Measurements from ENCODE around the gene RFX2.

The RFX2 gene

DNA sequence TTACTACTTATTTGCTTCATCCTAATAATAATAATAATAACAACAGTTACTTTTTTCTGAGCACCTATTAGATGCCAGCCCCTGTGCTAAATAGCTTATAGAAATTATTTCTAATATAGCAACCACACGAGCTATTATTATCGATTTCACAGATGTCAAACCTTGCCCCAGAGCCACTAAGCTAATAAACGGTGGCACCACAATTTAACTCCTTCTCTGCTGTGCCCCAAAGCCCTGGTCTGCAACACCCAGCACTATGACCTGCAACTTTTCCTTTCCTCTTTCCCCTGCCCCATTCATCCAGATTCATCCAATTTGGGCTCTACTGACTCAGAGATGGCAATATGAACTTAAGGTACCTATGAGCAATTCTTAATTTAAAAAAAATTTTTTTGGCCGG, 6.4 kb downstream of the RFX2 start:
- DNase-seq (ENCODE audit: low read depth) = no peak

DNA sequence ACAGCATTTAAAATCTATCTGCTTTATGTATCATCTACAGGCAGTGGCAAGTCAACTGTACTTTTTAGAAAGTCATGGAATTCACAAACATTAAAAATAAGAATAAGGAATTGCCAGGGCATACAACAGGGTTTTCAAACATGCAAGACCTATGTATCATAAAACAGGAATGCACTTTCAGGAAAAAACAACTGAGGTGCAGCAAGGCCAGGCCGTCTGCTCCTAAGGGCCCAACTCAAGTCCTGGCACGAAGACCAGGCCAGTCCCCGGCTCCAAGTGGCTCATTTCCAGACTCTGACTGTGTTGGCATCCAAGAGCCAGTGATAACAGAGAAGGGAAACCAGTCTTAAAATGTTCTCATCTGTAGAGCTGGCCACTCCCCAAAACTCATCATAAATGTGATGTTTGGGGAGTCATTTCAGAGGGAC, 7.1 kb downstream of the RFX2 start:
- DNase-seq (ENCODE audit: low read depth) = peak; percentile 72

DNA sequence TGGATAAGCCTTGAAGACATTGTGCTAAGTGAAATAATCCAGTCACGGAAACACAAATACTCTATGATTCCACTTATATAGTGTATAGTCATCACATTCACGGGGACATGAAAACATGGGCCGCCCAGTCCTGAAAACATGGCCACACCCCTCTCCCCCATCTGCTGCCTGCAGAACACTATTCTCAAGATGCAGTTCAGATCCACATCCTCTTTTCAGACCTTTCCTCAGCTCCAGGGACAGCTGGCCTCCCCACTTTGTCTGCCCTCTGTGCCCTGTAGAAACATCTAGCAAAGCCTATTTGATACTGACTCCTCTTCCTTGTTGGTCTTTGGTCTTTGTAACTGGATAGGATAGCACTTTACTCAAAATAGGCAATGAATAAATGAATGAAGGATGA, 8.3 kb downstream of the RFX2 start:
- DNase-seq (ENCODE audit: low read depth) = no peak

DNA sequence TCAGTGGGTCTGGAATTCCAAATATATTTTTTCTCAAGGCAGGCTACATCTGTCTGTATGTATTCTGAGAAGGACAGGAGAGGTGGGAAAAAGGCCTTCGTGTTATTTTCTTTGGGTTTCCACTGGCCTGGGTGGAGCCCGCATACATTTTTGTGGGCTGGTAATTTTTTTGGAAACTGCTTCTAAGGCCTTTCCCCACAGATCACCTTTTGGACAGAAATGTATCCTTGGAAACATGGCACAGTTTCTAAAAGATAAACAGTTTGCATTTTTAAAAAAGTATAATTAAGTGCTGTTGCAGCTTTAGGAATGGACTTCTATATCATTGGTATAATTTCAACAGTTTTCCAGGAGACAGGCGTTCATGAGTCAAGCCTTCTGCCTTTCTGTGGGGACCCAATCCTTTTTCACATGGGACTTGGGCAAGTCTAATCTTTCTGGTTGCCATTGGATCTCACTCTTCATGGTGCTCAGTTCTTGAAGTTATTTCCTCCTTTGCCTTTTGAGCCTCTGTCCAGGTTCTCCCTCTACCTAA, 8.9 kb downstream of the RFX2 start:
- DNase-seq (ENCODE audit: low read depth) = no peak

DNA sequence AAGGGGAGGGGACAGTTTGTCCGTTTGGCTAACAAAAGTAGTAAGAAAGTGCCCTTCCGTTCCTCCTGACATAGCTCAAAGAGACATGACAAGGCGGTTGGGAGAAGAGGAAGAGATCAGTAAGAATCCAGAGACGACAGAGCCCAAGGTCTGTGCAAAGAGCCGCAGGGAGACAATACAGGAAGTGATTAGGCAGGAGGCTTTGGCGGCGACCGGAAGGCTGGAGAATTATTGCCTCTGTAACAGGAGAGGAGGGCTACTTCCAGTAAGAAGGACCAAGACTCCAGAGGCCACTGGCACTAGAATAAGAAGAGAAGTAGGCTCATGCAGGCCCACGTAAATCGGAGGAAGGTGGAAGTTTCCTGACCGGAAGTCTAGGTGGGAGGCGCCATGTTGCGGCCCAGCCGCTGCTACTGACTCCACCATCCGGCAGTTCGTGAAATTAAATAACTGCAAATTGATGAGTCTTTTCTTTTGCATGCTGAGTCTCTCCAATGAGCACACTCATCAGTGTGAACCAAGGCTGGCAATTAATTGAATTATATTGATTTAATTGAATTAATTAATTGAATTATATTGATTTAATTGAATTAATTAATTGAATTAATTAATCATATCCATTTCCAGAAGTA, 9.9 kb downstream of the RFX2 start:
- DNase-seq (ENCODE audit: low read depth) = no peak

DNA sequence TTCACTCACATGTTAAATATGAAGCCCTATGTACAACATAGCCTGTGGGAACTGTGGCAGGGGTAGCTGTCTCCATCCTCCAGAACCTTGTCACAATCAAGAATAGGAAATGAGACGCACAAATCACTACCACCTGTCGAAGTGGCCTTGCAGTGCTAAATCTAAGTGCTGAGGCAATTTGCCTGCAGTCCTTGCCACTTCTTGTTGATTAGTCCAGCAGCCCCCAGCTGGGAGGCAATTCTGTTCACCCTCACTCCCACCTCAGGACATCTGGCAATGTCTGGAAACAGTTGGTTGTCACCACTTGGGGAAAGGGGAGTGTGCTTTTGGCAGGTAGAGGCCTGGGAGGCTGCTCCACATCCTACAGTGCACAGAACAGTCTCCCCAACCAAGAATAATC, 10.7 kb downstream of the RFX2 start:
- DNase-seq (ENCODE audit: low read depth) = no peak

DNA sequence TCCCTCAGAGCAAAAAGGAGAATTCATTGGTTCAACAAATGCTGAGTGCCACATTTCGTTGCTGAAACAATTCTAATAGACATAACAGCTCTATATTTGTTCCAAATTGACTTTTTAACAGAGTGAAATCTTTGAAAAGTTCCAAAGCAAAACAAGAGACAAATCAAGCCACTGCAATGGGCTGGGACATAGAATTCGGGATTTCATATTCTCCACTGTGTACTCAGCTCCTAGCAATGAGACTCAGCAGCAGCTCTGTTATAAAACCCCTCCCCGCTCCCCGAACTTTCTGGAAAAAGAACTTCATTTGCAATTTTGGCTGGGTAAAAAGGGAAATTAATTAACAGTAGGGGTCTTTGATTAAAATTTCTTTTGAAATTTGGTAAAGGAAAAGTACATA, 11.3 kb downstream of the RFX2 start:
- DNase-seq (ENCODE audit: low read depth) = no peak

DNA sequence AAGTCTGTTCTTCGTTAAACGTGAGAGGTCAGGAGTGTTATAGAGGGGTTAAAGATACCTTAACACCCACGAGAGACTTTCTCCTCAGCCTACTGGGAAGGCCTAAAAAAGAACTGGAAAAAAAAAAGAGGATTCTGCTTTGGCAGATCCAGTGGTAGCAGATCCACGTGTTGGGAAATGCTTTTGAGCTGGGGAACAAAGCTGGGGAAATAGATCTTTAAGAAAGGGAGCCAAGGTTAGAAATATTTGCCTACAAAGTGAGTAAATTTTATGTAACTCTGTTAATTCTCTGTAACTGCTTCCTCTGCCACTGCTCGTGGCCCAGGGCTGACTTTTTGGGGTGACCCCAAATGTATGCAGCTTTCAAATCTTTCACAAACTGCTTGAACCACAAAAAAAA, 11.7 kb downstream of the RFX2 start:
- DNase-seq (ENCODE audit: low read depth) = no peak

DNA sequence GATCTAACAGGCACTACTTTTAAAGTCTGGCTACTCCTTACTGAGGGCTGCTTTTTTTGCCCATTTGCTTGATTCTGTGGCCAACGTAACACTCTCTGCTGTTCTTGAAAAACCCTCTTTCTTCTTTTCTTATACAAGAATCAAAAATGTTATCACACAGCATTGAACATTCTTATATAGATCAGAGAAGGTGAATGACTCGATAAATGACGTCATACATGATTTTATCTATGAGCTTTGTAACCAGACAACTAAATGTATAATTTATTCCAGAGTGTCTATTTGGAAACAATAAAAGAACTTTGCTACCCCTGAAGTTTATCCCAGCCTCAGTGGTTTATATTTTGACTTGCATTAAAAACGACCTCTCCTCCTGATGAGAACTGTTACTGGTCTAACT, 12.4 kb downstream of the RFX2 start:
- no peak for DNase-seq (ENCODE audit: low read depth)

DNA sequence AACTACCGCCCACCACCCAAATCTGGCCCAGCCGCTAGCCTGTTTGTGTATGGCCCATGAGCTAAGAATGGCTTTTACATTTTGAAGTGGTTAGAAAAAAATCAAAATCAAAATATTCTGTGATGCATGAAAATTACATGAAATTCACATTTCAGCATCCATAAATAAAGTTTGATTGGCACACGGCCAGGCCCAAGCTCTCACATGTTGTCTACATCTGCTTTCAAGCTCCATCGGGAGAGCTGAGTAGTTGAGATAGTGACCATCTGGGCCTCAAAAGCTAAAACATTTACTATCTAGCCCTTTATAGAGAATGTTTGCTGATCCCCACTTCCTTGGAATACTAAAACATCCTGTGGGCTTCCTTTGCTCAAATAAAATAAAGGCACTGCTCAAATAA, 14.5 kb downstream of the RFX2 start:
- DNase-seq (ENCODE audit: low read depth) = no peak

DNA sequence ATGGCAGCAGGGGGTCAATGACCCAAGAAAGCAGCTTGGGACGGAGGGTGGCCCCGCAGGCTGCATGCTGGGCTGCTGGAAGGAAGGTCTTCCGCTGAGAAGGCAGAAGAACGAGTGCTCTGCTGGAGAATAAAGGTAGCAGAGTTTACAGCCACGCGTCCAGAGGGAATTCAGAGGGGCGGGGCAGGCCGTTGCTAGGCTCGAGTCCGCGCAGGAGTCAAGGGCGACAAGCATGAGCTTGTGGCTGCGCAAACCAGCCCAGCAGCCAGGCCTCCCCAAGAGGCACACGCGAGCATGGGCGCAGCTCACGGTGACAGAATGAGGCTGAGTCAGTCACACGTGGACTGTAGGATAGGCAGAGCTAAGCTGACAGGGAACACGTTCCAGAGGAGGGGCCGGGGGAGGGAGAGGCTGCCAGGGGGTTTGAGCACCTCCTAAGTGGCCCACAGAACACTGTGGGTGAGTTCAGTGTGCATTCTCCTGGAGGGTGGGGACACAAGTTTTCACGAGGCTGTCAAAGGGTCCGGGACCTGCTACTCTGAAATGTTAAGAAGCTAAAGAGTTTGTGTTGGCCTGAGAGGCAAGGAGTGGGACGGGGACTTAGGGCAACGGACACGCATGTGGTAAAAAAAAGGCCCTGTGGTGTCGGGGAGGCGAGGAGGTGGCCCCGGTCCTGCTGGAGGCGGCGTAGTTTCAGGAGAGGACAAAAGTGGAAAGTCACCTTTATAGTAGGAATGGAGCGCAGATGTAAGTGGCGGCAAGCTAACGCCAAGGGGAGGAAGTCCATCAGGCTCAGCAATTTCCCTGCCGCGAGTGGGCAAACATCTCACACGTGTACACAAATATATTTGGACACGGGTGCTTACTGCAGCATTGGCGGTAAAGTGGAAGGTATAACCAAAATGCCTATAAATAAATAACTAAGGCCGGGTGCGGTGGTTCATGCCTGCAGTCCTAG, 17.7 kb downstream of the RFX2 start:
- DNase-seq (ENCODE audit: low read depth) = peak; percentile 91

DNA sequence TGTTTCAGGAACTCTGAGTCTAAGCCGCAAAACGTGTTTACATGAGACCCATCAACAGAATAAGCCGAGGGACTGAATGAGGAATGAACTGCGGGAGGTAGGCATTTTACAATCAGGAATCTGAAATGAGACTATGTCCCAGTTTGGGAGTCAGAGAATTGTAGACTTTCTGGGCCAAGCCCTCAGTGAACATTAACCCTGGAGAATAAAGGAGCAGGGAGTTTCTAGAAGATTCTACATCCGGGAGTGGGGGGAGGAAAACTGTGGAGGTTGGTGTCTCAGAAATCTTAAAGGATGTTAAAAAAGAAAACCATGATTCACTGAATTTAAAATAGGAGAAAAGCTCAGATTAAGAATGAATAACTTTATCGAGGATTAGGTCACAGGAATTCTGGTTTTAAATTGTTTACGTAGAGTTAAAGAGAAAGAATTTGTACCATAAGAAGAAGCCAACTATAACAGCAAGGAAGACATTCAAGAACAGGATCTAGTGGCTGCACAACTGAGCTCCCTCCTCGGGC, 18.5 kb downstream of the RFX2 start:
- peak; percentile 25 for DNase-seq (ENCODE audit: low read depth)

DNA sequence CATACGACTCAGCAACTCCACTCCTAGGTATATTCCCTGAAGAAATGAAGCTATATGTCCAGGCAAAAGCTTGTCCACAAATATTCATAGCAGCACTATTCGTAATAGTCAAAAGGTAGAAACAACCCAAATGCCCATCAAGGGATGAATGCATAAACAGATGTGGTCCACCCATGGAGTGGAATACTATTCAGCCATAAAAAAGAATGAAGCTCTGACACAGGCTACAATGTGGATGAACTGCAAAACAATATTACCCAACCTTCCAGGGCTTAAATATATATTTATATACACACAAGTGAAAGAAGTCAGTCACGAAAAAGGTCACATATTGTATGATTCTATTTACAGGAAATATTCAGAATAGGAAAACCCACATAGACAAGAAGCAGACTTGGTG, 19.7 kb downstream of the RFX2 start:
- DNase-seq (ENCODE audit: low read depth) = no peak

DNA sequence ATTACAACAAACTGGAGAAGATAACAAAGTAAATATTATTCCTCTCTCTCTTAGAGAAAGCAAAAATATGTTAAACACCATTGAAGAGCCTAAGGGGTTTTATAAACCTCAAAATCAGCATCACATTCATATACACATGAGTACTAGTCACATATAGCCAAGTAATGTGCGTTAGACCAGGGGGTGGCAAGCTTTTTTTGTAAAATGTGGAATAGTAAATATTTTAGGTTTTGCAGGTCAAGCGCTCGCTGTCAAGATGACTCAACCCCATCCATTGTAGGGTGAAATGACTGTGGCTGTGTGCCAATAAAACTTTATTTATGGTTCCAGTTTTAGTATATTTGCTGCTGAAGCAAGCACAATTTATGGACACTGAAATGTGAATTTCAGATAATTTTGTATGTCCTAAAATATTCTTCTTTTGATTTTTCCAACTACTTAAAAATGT, 21.7 kb downstream of the RFX2 start:
- DNase-seq (ENCODE audit: low read depth) = peak; percentile 64

DNA sequence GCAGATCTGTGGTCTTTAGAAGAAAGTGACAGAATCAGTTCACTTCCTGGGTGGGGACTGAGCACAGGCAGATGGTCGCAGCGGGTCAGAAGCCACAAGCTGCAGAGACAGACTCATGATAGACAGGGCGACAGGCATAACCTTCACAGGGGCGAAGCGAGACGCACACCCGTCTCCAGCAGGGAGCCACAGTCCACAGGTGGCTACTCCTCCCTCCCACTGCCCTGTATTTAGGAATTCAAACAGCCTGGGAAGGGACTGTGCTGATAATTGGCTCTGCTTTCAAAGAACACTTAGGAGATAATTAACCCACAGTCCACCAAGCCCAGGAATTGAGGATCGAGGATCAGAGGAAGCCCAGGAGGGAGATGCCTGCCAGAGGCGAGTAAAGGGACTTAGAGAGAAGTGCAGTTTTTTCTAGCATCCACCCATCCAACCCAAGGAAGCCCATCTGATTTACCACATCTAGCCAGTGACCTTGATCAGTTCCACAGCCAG, 23.2 kb downstream of the RFX2 start:
- DNase-seq (ENCODE audit: low read depth) = no peak

DNA sequence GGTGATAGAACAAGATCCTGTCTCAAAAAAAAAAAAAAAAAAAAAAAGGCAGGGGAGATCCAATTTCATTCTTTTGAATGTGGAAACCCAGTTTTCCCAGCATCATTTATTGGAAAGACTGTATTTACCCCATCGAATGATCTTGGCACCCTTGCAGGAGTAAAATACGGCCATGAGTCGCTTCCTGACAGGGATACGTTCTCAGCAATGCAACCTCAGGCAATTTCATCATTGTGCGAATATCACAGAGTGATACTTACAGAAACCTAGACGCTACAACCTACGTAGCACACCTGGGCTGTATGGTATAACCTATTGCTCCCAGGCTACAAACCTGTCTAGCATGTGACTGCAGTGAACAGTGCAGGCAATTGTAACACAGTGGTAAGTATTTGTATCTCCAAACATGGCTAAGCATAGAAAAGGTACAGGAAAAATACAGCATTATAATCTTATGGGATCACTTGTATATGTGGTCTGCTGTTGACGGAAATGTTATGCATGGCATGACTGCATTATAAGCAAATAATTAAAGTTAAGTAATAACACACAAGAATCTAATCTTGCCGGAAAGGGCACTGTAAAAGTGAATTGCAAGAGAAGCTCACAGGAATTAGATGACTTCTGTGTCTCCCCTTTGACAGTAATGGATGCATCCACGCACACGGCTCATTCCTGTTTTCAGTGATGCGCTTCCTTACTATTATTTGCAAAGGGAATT, 24.1 kb downstream of the RFX2 start:
- DNase-seq (ENCODE audit: low read depth) = peak; percentile 71

DNA sequence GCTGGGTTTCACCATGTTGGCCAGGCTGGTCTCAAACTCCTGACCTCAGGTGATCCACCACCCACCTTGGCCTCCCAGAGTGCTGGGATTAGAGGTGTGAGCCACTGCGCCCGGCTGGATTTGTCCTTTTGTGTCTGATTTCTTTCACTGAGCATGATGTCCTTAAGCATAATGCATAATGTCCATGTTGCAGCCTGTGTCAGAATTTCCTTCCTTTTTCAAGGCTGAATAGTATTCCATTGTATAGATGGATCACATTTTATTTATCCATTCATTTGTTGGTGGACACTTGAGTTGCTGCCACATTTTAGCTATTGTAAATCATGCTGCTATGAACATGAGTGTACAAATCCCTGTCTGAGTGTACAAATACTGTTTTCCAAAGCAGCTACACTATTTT, 25.5 kb downstream of the RFX2 start:
- DNase-seq (ENCODE audit: low read depth) = no peak

DNA sequence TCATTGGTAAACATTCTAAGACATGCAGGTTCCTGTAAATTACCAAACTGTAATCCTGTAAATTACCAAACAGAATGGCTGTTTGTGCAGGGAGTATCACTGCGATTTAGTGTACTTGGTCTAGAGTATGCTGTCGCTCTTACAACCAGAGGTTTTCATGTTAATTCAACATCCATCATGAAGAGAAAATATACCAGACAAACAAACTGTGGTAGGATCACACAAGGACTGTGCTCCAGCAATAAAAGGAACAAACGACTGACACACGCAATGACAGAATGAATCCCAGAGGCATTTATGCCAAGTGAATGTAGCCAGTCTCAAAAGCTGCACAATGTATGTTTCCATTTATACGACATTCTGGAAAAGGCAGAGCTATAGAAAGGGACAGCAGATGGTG, 31.2 kb downstream of the RFX2 start:
- no peak for DNase-seq (ENCODE audit: low read depth)

DNA sequence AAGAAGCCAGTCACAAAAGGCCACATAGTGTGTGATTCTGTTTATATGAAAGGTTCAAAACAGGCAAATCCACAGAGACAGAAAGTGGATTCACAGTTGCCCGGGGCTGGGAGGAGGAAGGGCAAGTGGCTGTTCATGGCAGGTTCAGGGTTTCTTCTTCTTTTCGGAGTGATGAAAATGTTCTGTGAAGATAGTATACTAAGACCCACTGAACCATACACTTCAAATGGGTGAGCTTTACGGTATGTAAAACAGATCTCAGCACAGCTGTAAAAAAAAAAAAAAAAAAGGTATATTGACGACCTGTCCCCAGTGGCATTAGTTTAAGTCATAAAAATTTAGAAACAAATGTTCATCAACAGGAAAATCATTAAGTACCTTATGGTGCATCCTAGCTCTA, 32.2 kb downstream of the RFX2 start:
- no peak for DNase-seq (ENCODE audit: low read depth)

DNA sequence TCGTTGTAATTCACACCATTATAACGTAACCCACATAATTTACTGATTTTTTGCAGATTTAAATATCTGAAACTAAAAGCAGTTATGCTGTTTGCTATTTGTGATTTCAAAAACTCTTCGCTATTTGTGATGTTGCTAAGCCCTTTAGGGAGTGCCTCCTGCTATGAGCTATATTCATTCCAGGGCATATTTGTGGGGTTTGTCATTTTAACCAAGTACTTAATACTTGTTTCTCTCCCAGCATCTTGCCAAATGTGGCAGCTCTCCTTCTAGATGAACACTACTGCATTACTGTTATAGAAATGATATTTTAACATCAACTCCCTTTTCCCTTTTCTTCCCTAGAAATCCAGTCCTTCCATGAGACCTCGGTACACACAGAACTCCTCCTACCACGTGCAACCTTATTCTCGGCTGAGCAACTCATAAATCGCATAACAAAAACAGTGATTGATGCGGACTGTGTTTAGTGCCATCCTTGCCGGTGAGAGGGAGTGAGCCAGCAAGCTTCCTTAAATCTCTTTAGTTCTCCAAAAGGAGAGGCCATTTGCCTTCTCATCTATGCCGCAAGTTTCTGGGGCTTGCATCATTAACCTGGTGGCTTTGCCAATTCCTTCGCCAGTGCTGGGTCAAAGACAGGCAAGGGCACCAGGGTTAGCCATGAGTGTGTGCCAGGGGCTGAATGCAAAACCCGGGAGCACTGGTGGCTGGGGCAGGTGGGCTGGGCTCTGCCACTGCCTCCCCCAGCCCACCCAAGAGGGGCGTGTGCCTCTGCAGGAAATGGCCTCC, 33.4 kb downstream of the RFX2 start:
- peak; percentile 89 for DNase-seq (ENCODE audit: low read depth)

DNA sequence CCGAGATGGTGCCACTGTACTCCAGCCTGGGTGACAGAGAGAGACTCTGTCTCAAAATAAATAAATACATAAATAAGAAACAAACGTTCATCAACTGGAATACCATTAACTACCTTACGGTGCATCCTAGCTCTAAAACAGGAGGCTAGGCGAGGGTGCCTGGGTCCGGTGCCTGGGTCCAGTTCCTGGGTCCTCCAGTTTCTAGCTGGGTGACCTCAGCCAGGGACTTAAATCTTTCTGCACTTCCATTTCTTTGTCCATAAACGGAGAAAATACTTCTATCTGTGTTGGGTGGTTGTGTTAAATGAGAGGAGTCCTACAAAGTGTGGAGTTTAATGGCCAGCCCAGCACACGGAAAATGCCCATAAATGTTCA, 34.0 kb downstream of the RFX2 start:
- no peak for DNase-seq (ENCODE audit: low read depth)
